Skeletal muscle satellite cell (primary cell): ENCODE measurements around the gene C11orf21. TPM values are rescaled to one million over a fixed set of nuclear protein-coding genes. Genes with fewer than 3 reads are reported as not detected.

Experiments used
- small RNA-seq: library from RNA; depleted of rRNA; stranded (forward); fragments of <200 nt; gene quantifications from one replicate; pipeline ENCODE3, GENCODE V24; 2012

Gene C11orf21

Small RNA genes lying within 50 kb of the gene (small RNA-seq; reads per million reads assigned to genes)
- not detected for gene RNU6-878P
